Measurements from ENCODE around the gene KRT85.

The KRT85 gene

GRCh38 chr12:52369211-52369610 lies 1.9 kb upstream of the KRT85 start:
- DNase-seq (ENCODE audit: low read depth in 1 of 2, low spot score in 1 of 2) = no peak

DNA sequence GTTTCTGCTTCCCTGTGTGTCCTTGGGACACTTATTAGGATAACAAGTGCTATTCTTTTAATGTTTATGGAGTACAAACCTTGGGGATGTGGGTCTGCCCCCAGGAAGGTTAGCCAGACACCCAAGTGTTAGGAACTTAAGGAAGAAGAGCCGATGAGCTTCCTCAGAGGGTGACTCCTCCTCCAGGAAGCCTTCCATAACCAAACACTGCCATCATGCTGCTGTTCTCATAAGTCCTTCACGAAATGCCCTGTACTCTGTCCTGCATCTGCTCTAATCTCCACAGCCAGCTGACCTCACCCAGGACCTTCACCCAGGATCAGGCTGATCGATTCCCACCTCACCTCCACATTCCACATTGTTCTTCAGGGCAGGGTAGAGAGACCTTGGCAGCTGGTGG lies 1.2 kb upstream of the KRT85 start:
- DNase-seq (ENCODE audit: low read depth in 1 of 2, low spot score in 1 of 2) = no peak

- DNase-seq (ENCODE audit: low read depth in 1 of 2, low spot score in 1 of 2) = no peak
Measured at GRCh38 chr12:52367876-52368275, 595 bp upstream of the KRT85 start.

- no peak for DNase-seq (ENCODE audit: low read depth in 1 of 2, low spot score in 1 of 2)
Measured at GRCh38 chr12:52364901-52365489, 2.3 kb downstream of the KRT85 start.

GRCh38 chr12:52364061-52364460 lies 3.2 kb downstream of the KRT85 start:
- no peak for DNase-seq (ENCODE audit: low read depth in 1 of 2, low spot score in 1 of 2)

DNA sequence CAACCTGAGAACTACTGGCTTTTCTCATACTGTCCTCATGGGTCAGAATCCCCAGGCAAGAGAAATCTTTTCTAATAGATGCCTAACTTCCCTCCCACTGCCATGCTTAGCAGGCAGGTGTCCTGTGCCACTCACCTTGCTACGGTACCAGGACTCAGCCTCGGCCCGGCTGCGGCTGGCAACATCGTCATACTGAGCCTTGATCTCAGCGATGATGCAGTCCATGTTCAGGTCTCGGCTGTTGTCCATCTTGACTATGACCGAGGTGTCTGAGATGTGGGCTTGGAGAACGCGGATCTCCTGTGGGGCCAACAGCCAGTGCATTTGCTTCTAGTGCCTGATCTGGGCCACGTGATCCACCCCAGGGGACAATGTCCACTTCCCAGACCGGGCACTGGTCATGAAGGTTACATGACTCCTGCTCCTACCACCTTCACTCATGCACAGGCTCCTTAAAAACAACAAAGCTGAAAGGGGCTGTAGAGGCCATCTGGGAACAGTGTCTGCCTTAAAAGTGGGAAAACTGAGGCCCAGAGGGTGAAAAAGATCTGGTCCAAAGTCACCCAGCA lies 4.1 kb downstream of the KRT85 start:
- DNase-seq (ENCODE audit: low read depth in 1 of 2, low spot score in 1 of 2) = no peak

DNA sequence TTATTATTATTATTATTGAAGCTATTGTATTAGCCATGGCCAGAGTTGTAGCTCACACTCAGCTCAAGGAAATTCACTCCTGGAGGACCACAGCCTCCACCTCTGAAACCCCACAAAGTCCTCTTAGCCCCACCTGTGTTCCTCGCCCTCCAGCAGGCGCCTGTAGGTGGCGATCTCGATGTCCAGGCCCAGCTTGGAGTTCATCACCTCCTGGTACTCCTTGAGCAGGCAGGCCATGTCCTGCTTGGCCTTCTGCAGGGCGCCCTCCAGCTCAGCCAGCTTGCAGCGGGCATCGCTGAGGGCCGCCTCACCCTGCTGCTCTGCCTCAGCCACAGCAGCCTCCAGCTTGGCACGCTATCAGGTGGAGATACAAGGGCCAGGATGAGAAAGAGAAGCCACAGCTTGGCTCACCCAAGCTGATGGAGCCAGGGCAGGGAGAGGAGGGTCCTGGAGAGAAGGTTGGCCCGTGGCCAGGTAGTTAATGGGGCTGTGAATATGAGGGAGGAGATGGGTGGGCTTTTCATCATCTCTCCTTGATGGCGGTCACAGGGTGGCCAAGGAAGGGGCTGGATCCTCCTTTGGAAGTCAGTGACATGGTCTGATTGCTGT lies 5.1 kb downstream of the KRT85 start:
- DNase-seq (ENCODE audit: low read depth in 1 of 2, low spot score in 1 of 2) = no peak

DNA sequence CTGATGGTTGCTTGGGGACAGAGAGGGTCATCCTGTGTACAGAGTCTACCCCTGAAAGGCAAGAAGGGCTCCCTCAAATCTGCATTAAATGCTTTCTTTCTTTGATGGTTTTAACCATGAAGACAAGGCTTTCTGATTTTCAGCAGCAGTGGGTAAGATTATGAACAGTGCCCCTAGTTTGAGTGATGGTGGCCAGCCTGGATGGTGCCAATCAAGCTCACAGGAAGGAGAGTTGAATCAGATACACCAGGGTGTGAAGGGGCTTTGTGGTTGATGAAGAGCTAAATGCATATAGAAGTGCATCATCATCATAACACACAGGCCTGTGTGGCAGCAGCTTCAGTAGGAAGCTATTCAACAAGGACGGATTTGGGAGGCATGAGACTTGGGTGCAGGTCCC lies 5.7 kb downstream of the KRT85 start:
- no peak for DNase-seq (ENCODE audit: low read depth in 1 of 2, low spot score in 1 of 2)

- DNase-seq (ENCODE audit: low read depth in 1 of 2, low spot score in 1 of 2) = no peak
Measured at GRCh38 chr12:52360663-52361271, 6.5 kb downstream of the KRT85 start.

DNA sequence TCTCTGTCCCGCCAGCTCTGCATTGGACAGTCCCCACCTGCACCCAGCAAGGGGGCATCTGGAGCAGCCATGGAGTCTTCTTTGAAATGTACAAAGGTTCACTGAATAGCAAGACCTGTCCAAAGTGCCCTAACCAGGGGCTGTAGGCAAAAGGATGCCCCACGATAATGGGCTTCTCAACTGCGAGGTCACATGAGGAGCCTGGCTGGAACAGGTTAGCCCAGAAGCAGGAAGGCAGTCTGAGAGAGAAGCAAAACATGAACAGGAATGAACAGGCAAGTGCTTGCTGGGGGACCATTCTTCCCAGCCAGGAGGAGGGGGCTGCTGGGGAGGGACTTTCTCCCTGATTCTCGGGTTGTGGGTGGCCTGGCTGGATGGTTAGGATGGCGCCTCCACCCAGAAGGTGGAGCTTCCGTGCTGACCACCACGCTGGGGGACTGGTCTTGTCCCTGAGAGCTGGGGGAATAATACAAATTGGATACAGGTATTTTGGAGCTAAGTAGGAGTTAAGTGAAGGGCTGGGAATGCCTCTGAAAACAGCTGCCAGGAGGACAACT lies 7.1 kb downstream of the KRT85 start:
- DNase-seq (ENCODE audit: low read depth in 1 of 2, low spot score in 1 of 2) = no peak

GRCh38 chr12:52359621-52360061 lies 7.6 kb downstream of the KRT85 start:
- no peak for DNase-seq (ENCODE audit: low read depth in 1 of 2, low spot score in 1 of 2)

DNA sequence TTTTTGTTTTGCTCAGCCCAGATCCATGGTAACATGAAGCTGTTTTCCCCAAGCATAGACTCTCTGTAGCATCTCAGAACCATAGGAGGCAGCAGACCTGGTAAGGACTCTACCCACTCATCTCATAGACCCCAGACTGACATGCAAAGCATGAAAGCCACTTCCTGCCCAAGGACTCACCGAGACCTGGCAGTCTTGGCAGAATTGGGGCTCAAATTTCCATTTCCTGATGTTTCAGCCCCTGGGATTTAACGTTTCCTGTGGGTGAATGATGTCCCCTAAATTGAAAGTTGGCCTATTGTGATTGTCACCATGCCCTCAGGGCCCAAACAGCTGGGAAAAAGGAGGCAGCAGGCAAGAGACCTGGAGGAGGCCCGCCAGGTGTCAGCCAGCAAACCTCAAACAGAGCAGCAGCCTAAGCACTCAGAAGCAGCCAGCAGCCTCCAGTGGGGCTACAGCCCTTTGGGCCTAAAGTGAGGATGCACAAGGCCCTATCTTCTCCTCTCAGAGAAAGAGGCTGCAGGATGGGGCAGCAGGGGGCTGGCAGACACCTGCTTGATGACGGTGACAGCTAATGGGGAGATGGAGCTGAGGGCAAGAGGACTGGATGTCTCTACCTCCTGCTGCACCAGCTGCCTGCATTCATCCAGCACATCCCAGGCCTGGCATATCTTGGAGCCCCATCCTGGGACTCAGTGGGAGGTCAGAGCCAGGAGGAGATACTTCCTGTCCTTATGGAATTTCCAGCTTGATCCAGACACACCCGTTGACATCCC lies 8.5 kb downstream of the KRT85 start:
- no peak for DNase-seq (ENCODE audit: low read depth in 1 of 2, low spot score in 1 of 2)

GRCh38 chr12:52356762-52357580 lies 10.3 kb downstream of the KRT85 start:
- no peak for DNase-seq (ENCODE audit: low read depth in 1 of 2, low spot score in 1 of 2)

- DNase-seq (ENCODE audit: low read depth in 1 of 2, low spot score in 1 of 2) = no peak
Measured at GRCh38 chr12:52356031-52356761, 11.1 kb downstream of the KRT85 start.

GRCh38 chr12:52355176-52355575 lies 12.1 kb downstream of the KRT85 start:
- no peak for DNase-seq (ENCODE audit: low read depth in 1 of 2, low spot score in 1 of 2)

DNA sequence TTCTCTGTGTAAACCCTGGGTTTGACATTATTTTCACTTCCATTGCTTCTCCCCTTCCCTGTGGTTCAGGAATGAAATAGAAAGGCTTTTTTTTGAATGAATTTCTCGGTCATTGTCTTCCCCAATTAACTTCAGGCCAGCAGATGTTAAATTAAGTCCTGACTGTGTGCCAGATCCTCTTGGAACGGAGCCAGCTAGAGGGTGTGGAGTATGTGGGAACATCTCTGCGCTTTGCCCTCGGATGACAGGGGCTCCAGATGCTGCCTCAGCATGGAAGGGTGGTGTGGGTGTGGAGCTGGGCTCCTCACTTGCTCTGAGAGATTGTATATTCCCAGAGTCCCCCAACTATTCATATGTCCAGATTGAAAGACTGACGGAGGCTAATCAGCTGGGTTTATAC lies 13.1 kb downstream of the KRT85 start:
- DNase-seq (ENCODE audit: low read depth in 1 of 2, low spot score in 1 of 2) = no peak

DNA sequence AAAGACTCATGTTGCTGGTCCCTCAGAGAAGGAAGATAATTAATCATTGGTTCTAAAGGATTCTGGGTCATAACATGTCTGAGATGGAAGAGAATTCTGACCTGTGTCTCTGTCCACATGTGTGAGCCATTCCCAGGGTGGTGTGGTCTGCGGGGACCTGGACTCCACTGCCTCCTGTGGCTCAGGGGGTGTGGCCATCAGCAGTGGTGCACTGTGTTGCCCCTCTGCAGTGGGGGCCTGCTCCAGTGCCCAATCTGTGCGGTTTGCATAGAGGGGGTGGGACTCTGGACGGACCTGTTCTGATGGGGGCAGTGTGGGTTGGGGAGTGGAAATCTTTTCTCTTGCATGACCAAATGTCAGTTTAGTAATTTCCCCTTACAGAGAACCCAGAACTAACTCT lies 13.5 kb downstream of the KRT85 start:
- DNase-seq (ENCODE audit: low read depth in 1 of 2, low spot score in 1 of 2) = no peak

GRCh38 chr12:52352951-52353350 lies 14.3 kb downstream of the KRT85 start:
- DNase-seq (ENCODE audit: low read depth in 1 of 2, low spot score in 1 of 2) = no peak

DNA sequence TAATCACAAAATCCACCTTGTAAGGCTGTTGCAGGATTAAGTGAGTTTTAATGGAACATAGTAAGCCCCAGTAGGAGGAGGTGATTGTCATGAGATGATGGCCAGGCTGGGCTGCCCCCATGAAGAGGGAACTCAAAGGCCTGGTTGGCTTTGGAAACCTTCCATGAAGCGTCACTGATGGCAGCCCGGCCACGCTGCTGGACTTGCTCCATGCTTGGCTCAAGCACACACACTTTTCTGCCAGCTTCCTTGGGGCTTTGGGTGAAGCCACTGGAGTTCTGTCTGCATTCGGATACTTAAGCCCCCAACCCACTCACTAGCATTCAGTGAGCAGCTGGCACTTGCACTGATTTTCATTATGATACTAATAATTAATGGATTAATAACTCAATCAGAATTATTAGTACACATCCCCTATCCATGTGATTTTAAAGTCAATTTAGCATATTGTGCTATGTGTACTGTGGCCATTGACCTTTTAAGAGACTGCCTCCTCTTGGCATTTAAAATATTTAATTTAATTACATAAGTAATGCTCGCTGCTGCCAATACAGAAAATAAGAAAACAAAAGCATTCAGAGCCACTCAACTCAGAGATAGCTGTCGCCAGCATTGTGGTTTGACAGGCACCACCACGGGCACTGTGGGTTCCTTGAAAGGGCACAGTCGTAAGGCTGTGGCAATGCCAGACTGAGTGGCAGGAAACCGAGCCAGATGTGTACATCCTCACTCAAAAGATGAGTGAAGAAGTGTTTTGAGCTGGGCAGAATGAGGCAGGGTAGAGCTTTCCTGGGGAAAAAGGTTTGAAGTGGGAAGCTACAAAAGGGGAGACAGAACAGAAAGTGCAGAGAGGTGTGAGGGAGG lies 15.9 kb downstream of the KRT85 start:
- peak; percentile 9 to 25 for DNase-seq (ENCODE audit: low read depth in 1 of 2, low spot score in 1 of 2)

All from activated T-helper 1 cell treated with anti-CD3 and anti-CD28 coated beads, Interleukin-2, amount 50 U/mL, for 16 hours (primary cell).